ENCODE measurements around the gene FAT1.

GRCh38 chr4:186592445-186592844 lies 131.2 kb downstream of the FAT1 start:
- TF ChIP-seq, protein P1, sequence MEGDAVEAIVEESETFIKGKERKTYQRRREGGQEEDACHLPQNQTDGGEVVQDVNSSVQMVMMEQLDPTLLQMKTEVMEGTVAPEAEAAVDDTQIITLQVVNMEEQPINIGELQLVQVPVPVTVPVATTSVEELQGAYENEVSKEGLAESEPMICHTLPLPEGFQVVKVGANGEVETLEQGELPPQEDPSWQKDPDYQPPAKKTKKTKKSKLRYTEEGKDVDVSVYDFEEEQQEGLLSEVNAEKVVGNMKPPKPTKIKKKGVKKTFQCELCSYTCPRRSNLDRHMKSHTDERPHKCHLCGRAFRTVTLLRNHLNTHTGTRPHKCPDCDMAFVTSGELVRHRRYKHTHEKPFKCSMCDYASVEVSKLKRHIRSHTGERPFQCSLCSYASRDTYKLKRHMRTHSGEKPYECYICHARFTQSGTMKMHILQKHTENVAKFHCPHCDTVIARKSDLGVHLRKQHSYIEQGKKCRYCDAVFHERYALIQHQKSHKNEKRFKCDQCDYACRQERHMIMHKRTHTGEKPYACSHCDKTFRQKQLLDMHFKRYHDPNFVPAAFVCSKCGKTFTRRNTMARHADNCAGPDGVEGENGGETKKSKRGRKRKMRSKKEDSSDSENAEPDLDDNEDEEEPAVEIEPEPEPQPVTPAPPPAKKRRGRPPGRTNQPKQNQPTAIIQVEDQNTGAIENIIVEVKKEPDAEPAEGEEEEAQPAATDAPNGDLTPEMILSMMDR (IDR thresholded peaks at IDR 0.05; ENCODE audit: low read depth, low read length) = no peak
- TF ChIP-seq MYC (IDR thresholded peaks at IDR 0.05; ENCODE audit: low read depth, low read length) = no peak

Measured in NB4 (cell line).